PC-3 (cell line): ENCODE results near the gene CDK5R1. TPM values are rescaled to one million over a fixed set of nuclear protein-coding genes. Genes with fewer than 3 reads are reported as not detected.

Source experiments
- ATAC-seq: fragments of 200-7000 bp; cut with Tn5 transposase; 2 replicates; pipeline ENCODE4 v1.9.1; 2020; ENCODE audit warnings: mild to moderate bottlenecking, moderate library complexity
- BruUV-seq: library from RNA; stranded (reverse); fragments of 400-500 nt; replicated peaks from 2 replicates; lab custom pipeline; 2021; lab: Mats Ljungman, UMichigan
- CTCF ChIA-PET: fragments of 300-600 bp; sonication (Branson Sonifier 250); formaldehyde crosslinking; loops from one replicate; lab custom pipeline; 2022; ENCODE audit warnings: antibody characterized with exemption; lab: Charles Lee
- POLR2A ChIA-PET: fragments of 300-600 bp; sonication (Branson Sonifier 250); formaldehyde crosslinking; loops from one replicate; lab custom pipeline; 2022; ENCODE audit warnings: antibody characterized with exemption; ENCODE audit not compliant: unreplicated experiment; lab: Charles Lee
- DNase-seq: peaks from one replicate; pipeline ENCODE4 v3.0.0-alpha.2; 2015
- H2AFZ ChIP-seq: fragments of 300-600 bp; sonication (generic); 2 replicates; pipeline ENCODE4 v1.6.0; 2016; ENCODE audit warnings: antibody characterized with exemption, low read length
- H3F3A ChIP-seq: fragments of 300-600 bp; sonication (generic); one replicate; pipeline ENCODE4 v1.6.0; 2017; ENCODE audit warnings: antibody characterized with exemption, low read length, control low read depth, mild to moderate bottlenecking; ENCODE audit not compliant: unreplicated experiment
- H3K27ac ChIP-seq: fragments of 300-600 bp; sonication (generic); 2 replicates; pipeline ENCODE4 v1.5.1; 2016; ENCODE audit warnings: mild to moderate bottlenecking, low read length
- H3K27me3 ChIP-seq: fragments of 300-600 bp; sonication (generic); 2 replicates; pipeline ENCODE4 v1.6.1; 2016; ENCODE audit warnings: low read length, mixed read lengths
- H3K36me3 ChIP-seq: fragments of 300-600 bp; sonication (generic); 2 replicates; pipeline ENCODE4 v1.6.1; 2016; ENCODE audit warnings: low read depth, mixed run types, low read length, mixed read lengths
- H3K4me1 ChIP-seq: fragments of 300-600 bp; sonication (generic); 2 replicates; pipeline ENCODE4 v1.5.1; 2016; ENCODE audit warnings: low read length; ENCODE audit not compliant: insufficient read depth
- H3K4me2 ChIP-seq: fragments of 300-600 bp; sonication (generic); 2 replicates; pipeline ENCODE4 v1.6.0; 2016; ENCODE audit warnings: low read length
- H3K4me3 ChIP-seq: fragments of 300-600 bp; sonication (generic); 2 replicates; pipeline ENCODE4 v1.5.1; 2016; ENCODE audit warnings: mild to moderate bottlenecking, low read length, mixed read lengths
- H3K79me2 ChIP-seq: fragments of 300-600 bp; sonication (generic); 2 replicates; pipeline ENCODE4 v1.6.1; 2017; ENCODE audit warnings: low read length, mixed read lengths
- H3K9ac ChIP-seq: fragments of 300-600 bp; sonication (generic); 2 replicates; pipeline ENCODE4 v1.6.0; 2016; ENCODE audit warnings: mild to moderate bottlenecking, low read length
- H3K9me2 ChIP-seq: fragments of 300-600 bp; sonication (generic); replicated peaks from 2 replicates; pipeline ENCODE4 v1.6.1; 2016; ENCODE audit warnings: mixed run types, low read length, mixed read lengths
- H3K9me3 ChIP-seq: fragments of 300-600 bp; sonication (generic); 2 replicates; pipeline ENCODE4 v1.6.1; 2016; ENCODE audit warnings: low read length, mixed read lengths
- H4K20me1 ChIP-seq: fragments of 300-600 bp; sonication (generic); 2 replicates; pipeline ENCODE4 v1.6.1; 2016; ENCODE audit warnings: low read length, mixed read lengths
- CTCF ChIP-seq: fragments of 300-600 bp; sonication (generic); conservative IDR thresholded peaks from 2 replicates; pipeline ENCODE4 v1.5.1; 2017; ENCODE audit warnings: antibody characterized with exemption, low read depth, mild to moderate bottlenecking, low read length
- EZH2 ChIP-seq: fragments of 300-600 bp; sonication (generic); IDR thresholded peaks from one replicate; pipeline ENCODE4 v1.6.1; 2017; ENCODE audit warnings: antibody characterized with exemption, mild to moderate bottlenecking, low read length; ENCODE audit not compliant: unreplicated experiment
- EZH2phosphoT487 ChIP-seq: fragments of 300-600 bp; sonication (generic); IDR thresholded peaks from 2 replicates; pipeline ENCODE4 v1.6.1; 2018; ENCODE audit warnings: mild to moderate bottlenecking, antibody characterized with exemption, low read length, borderline replicate concordance
- intact Hi-C: fragments of 100-400 bp; cut with micrococcal nuclease; formaldehyde crosslinking; loops from 2 replicates; pipeline ENCODE4 v1.9.0; 2023
- total RNA-seq: library from RNA; depleted of rRNA; stranded (reverse); fragments of >200 nt; gene quantifications from 2 replicates; pipeline ENCODE4 v1.2.3, GENCODE V29; 2014

Gene CDK5R1
- total RNA-seq, 1 experiment from 2014 or later: 1.7 TPM

DNA sequence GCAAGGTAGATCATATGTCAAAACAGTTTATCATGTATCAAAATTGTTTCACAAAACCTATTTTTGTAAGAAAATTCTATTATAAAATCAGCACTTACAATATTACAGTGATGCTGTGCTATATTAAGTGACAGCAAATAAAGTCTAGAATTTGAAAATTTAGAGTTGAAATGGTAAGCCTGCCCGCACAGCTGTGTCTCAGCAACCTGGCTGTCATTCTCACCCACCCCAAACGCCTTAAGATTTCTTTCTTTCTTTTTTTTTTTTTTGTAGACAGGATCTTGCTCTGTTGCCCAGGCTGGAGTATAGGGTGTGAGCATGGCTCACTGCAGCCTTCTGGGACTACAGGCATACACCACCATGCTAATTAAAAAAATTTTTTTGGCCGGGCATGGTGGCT is 26.8 kb downstream of the CDK5R1 start:
- H3K9me2 ChIP-seq: no peaks in the 10 kb centered on the region
- no peaks in the 10 kb centered on the region for H3K27me3 ChIP-seq
- intact Hi-C loops: no loop called here
- BruUV-seq: no TSS peak
- ChIA-PET CTCF (no interaction called here), POLR2A (no interaction called here)
- H3K4me3 ChIP-seq: no peak overlapping the region
- H3K79me2 ChIP-seq: no peaks in the 10 kb centered on the region
- TF ChIP-seq EZH2phosphoT487: no peak
- no peak for TF ChIP-seq CTCF
- no peak for TF ChIP-seq EZH2
- no peaks in the 10 kb centered on the region for H3K4me1 ChIP-seq
- ATAC-seq (no peak), DNase-seq (no peak)
- H3K36me3 ChIP-seq: no peaks in the 10 kb centered on the region
- no peak overlapping the region for H3K4me2 ChIP-seq
- H4K20me1 ChIP-seq: no peaks in the 10 kb centered on the region
- no peak overlapping the region for H3K27ac ChIP-seq
- no peak overlapping the region for H3K9ac ChIP-seq
- no peaks in the 10 kb centered on the region for H3K9me3 ChIP-seq
- no peak overlapping the region for H2AFZ ChIP-seq
- H3F3A ChIP-seq: no peaks in the 10 kb centered on the region

DNA sequence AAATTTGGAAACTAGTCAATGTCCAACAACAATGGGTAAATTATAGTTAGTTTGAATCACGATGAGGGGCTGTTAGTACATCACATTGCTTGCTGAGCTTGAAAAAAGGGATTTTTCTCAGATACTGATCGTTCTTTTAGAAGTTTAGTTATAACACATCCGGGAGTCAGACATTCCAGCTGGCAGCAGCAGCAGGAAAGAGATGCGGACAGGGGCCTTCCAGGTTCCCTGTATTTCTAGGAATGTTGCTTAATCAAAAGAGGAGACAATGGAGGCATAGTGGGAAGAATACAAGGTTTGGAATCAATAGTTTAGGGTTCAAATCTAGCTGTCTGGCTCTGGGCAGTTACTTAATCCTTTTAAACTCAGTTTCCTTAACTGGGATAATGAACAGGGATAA is 27.8 kb downstream of the CDK5R1 start:
- Histone ChIP-seq H3F3A (no peaks in the 10 kb centered on the region), H4K20me1 (no peaks in the 10 kb centered on the region), H3K36me3 (no peaks in the 10 kb centered on the region), H3K27me3 (no peaks in the 10 kb centered on the region), H3K4me2 (no peak overlapping the region), H3K79me2 (no peaks in the 10 kb centered on the region), H2AFZ (no peak overlapping the region), H3K27ac (no peak overlapping the region), H3K9me3 (no peaks in the 10 kb centered on the region), H3K9ac (no peak overlapping the region), H3K4me1 (0 out of 2 replicates have a peak, but pooled peaks cover under 1% of the 10 kb centered on the region), H3K9me2 (no peaks in the 10 kb centered on the region), H3K4me3 (no peak overlapping the region)
- intact Hi-C loops: no loop called here
- BruUV-seq: no TSS peak
- DNase-seq: no peak
- POLR2A ChIA-PET: no interaction called here
- no peak for ATAC-seq
- CTCF ChIA-PET: no interaction called here
- TF ChIP-seq EZH2phosphoT487 (no peak), CTCF (no peak), EZH2 (no peak)

- TF ChIP-seq EZH2phosphoT487 (no peak), CTCF (no peak), EZH2 (no peak)
- no peak overlapping the region for H3K4me2 ChIP-seq
- H3K9ac ChIP-seq: no peak overlapping the region
- DNase-seq (no peak), ATAC-seq (no peak)
- no peak overlapping the region for H2AFZ ChIP-seq
- H3K4me3 ChIP-seq: no peak overlapping the region
- H3K9me2 ChIP-seq: no peaks in the 10 kb centered on the region
- ChIA-PET POLR2A (interaction anchor here (0.6 kb wide), 1 partner anchor 12 kb away, joined by 3 read pairs; no protein-coding TSS in a partner anchor), CTCF (no interaction called here)
- H3K79me2 ChIP-seq: no peaks in the 10 kb centered on the region
- no peaks in the 10 kb centered on the region for H3K36me3 ChIP-seq
- H3K4me1 ChIP-seq: peaks cover 6% of the 10 kb centered on the region; the same call in 1 of the 2 replicates
- intact Hi-C loops: no loop called here
- no peaks in the 10 kb centered on the region for H4K20me1 ChIP-seq
- BruUV-seq: no TSS peak
- H3K9me3 ChIP-seq: no peaks in the 10 kb centered on the region
- no peak overlapping the region for H3K27ac ChIP-seq
- no peaks in the 10 kb centered on the region for H3F3A ChIP-seq
- H3K27me3 ChIP-seq: no peaks in the 10 kb centered on the region
Observed at GRCh38 chr17:32515677-32516383, 29.0 kb downstream of the CDK5R1 start.
